Measurements from ENCODE around the gene TICRR.

DNA sequence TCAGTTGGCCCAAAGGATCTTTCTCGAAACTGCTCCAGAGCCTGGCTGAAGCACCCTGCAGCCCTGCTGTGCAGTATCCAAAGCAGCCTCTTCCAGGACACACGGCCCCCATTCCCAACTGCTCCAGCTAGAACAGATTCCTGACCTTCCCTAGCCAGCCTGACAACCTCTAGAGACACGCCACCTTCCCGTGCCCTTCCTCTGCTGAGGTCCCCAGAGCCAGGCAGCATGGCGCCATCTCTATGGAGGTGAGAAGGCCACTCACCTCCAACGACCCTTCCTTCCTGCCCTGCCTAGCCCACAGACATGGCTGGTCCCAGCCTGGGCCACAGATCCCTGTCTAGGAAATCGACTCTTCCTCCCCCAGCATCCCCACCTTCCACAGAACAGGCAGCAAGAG, 76.9 kb downstream of the TICRR start:
- TF ChIP-seq CTCF (IDR thresholded peaks at IDR 0.05) (no peak), EZH2 (IDR thresholded peaks at IDR 0.05; ENCODE audit: borderline replicate concordance, insufficient read depth, low read depth, low read length, poor library complexity, severe bottlenecking) (no peak)
